AG09309 (cell line): ENCODE measurements around the gene RPS6KC1.

ENCODE experiments used
- DNase-seq: peaks from one replicate; pipeline ENCODE4 v3.0.0-alpha.2; 2010; ENCODE audit warnings: low read depth
- H3K4me3 ChIP-seq: 2 replicates; pipeline ENCODE4 v1.5.1; 2011; ENCODE audit warnings: mild to moderate bottlenecking, low read depth, low read length, moderate library complexity; ENCODE audit not compliant: control insufficient read depth
- TF ChIP-seq, protein P1 (sequence below): IDR thresholded peaks from 2 replicates; pipeline ENCODE4 v1.5.1; 2011; ENCODE audit warnings: mild to moderate bottlenecking, low read depth, low read length, inconsistent platforms; ENCODE audit not compliant: insufficient read depth, control insufficient read depth; ENCODE audit errors: missing control alignments

Gene RPS6KC1

GRCh38 chr1:213256438-213257087, 205.5 kb downstream of the RPS6KC1 start:
- DNase-seq = no peak
- no peak overlapping the region for H3K4me3 ChIP-seq
- TF ChIP-seq, protein P1, sequence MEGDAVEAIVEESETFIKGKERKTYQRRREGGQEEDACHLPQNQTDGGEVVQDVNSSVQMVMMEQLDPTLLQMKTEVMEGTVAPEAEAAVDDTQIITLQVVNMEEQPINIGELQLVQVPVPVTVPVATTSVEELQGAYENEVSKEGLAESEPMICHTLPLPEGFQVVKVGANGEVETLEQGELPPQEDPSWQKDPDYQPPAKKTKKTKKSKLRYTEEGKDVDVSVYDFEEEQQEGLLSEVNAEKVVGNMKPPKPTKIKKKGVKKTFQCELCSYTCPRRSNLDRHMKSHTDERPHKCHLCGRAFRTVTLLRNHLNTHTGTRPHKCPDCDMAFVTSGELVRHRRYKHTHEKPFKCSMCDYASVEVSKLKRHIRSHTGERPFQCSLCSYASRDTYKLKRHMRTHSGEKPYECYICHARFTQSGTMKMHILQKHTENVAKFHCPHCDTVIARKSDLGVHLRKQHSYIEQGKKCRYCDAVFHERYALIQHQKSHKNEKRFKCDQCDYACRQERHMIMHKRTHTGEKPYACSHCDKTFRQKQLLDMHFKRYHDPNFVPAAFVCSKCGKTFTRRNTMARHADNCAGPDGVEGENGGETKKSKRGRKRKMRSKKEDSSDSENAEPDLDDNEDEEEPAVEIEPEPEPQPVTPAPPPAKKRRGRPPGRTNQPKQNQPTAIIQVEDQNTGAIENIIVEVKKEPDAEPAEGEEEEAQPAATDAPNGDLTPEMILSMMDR = no peak

- DNase-seq = no peak
- H3K4me3 ChIP-seq = no peak overlapping the region
- TF ChIP-seq, protein P1 = no peak
Measured at GRCh38 chr1:213260311-213261075, 209.5 kb downstream of the RPS6KC1 start.

GRCh38 chr1:213264531-213264930, 213.5 kb downstream of the RPS6KC1 start:
- no peak overlapping the region for H3K4me3 ChIP-seq
- TF ChIP-seq, protein P1 = no peak
- no peak for DNase-seq

GRCh38 chr1:213266983-213267772, 216.1 kb downstream of the RPS6KC1 start:
- H3K4me3 ChIP-seq = no peak overlapping the region
- no peak for DNase-seq
- TF ChIP-seq, protein P1 = no peak

DNA sequence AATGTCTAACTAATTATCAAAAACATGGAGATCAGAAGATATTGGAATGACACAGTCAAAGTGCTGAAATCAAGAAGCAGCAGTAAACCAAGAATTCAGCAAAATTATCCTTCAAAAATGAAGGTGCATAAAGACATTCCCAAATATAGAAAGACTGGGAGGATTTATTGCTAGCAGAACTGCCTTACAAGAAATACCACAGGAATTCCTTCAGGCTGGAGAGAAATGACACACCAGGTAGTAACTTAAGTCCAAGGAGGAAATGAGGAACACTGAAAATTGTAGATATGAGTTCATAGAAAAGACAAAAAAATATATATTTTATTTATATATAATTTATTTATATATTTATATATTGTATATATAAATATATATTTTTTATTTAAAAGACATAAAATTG, 217.2 kb downstream of the RPS6KC1 start:
- DNase-seq = no peak
- TF ChIP-seq, protein P1 = no peak
- no peak overlapping the region for H3K4me3 ChIP-seq

DNA sequence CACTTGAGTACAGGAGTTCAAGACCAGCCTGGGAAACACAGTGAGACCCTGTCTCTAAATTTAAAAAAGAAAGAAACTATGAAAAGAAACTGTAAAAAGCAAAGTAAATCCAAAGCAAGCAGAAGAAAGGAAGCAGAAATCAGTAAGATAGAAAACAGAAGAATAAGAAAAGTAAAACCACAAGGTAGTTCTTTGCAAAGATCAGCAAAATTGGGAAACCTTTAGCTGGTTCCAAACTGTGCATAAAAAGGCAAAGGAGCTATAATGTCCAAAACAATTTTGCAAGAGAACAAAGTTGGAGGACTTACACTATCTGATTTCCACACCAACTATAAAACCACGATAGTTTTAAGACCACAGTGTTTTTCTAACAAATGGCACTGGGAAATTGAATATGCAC, 218.8 kb downstream of the RPS6KC1 start:
- TF ChIP-seq, protein P1 = no peak
- H3K4me3 ChIP-seq = no peak overlapping the region
- DNase-seq = no peak
